Stimulated activated naive CD4-positive, alpha-beta T cell (primary cell): ENCODE measurements around the gene NMRK1.

ENCODE experiments used
- DNase-seq, 6 experiments: peaks; one replicate each; lab custom pipeline; 2025; lab: John Stamatoyannopoulos, UW

NMRK1 gene

DNA sequence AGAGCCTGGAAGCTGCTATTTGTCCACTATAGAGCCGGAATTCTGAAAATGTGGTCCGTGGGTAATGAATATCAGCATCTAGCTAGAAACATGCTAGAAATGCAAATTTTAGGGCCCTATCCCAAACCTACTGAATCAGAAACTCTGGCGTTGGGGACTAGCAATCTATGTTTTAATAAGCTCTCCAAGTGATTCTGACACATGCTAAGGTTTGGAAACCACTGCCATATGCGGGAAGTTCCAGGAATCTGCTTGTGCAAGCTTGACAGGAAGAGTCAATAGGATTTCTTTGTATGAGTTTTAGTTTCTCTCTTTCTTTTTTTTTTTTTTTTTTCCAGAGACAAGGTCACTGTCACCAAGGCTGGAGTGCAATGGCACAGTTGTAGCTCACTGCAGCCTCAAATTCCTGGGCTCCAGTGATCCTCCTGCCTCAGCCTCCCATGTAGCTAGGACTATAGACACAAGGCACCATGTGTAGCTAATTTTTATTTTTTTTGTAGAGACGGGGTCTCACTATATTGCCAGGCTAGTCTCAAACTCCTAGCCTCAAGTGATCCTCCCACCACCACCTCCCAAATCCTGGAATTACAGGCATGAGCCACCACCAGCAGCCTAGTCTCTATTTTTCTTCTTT lies 33.5 kb downstream of the NMRK1 start:
- DNase-seq: no peak

DNA sequence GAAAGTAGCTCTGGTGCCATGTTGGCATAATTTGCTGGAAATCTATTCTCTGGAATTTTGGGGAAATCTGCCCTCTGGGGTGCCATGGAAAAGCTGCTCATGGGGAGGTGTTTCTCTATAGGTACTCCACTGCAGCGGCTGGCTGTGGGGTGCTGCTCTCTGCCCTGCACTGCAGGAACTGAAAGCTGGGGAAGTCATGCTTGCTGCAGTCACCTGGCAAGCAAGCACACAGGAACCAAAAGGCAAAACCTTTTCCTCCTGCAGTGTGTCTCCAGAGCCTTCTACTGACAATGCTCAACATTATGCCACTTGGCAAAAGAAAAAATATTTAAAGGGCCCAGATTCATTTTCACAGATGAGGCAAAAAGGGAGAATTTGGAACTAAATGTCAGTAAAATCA lies 34.1 kb downstream of the NMRK1 start:
- DNase-seq: no peak

GRCh38 chr9:75051285-75051684 lies 36.7 kb downstream of the NMRK1 start:
- no peak for DNase-seq

GRCh38 chr9:75047506-75047905 lies 40.4 kb downstream of the NMRK1 start:
- DNase-seq: no peak

DNA sequence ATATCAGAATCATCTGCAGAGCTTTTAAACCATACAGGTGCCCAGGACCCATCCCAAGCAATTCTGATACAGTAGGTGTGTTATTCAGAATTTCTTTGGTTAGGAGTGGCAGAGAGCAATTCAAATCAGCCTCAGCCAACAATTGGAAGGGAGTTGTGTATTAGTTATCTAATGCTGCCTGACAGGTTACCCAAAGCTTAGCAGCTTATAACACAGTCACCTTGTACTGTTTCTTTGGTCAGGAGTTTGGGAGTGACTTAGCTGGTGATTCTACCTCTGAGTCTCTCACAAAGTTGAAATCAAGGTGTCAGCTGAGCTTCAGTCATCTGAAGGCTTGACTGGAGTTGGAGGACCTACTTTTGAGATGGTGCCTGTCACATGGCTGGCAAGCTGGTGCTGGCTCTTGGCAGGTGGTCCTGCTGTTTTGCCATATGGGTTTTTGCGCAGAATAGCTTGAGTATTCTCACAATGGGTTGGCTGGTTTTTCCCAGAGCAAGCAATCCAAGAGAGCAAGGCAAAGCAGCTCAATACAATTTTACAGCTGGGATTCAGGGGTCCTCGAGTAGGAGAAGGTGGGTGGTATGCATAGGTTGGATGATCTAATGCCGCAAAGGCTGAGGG lies 41.1 kb downstream of the NMRK1 start:
- DNase-seq: no peak

- no peak for DNase-seq
These were observed 46.9 kb downstream of the NMRK1 start for GRCh38 chr9:75041041-75041440.

- no peak for DNase-seq
These were observed 48.2 kb downstream of the NMRK1 start for GRCh38 chr9:75039801-75040200.

DNA sequence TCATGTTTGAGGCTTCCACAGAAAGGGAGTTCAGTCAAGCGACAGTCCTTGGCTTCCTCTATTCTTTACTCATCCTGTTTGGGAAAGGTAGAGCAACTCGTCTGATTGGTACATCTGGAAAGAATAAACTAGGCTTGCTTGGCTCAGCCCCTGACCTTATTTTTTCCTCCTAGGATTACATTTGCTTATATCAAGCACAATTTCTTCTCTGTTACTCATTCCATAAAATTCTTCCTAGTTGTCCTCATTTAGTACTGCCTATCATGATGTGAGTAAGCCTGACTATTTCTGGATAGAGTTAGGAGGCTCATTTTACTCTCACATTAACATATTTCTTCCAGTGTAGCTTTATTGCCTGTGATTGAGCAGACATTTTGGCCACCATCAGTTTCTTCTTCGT lies 48.9 kb downstream of the NMRK1 start:
- no peak for DNase-seq

DNA sequence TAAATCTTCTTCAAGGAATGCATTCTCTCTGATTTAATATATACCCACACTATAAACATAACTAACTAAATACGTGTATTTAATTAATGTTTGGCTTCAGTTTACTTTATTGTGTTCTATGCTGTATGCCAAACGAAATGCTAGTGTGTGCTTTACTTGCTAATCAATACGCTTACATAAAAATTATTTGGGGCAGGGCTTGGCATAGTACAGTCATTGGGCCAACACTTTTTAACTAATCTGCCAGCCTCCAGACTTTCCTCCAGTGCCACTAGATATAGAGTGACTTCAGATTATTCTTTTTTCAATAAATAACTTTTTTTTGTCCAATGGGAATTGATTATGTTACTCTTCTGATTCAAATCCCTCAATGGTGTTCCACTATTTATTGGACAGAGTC lies 51.2 kb downstream of the NMRK1 start:
- no peak for DNase-seq

- DNase-seq: no peak
These were observed 54.0 kb downstream of the NMRK1 start for GRCh38 chr9:75033791-75034473.

DNA sequence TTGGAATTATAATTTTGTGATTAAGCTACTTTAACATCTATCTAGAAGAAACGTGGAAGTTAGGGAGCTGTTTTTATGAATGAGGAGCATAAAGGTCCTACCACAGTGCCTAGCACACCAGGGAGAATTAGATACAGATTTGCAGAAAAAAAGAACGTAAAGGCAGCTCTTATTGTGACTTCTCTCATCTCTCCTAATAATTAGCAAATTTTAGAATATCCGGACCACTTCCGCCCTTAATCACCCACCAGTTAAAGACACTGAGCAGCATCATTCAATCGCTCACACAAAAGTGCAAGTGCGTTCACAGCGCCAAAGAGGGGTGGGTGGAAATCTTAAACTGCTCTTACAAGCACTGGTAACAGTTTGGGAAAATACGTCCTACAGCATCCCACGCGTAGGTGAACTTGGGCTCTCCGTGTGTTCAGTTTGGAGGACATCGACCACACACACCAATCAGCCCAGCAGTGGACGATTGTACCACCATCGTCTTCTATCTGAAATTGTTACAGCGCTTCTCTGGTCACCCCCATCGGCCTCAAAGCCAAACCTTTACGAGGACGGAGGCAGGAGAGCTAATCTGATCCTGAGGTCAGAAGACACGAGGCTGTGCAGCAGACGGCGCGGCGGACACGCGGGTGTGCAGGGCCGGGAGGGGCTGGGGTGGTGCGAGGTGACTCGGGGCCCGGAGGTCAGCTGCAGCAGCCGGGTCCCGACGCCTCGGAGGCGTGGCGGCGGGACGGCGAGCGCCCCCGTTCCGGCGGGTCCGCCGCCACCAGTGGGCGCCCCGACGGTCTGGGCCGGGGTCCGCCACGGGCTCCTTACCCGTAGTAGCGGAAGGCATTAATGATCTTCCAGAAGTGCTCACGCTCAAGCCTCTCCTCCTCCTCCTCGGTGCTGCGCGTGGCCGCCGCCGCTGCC lies 60.5 kb downstream of the NMRK1 start:
- peak in 4 of 6 experiments; percentile 14 to 70 (median 27) for DNase-seq

- DNase-seq: no peak
These were observed 64.1 kb downstream of the NMRK1 start for GRCh38 chr9:75023846-75024245.

DNA sequence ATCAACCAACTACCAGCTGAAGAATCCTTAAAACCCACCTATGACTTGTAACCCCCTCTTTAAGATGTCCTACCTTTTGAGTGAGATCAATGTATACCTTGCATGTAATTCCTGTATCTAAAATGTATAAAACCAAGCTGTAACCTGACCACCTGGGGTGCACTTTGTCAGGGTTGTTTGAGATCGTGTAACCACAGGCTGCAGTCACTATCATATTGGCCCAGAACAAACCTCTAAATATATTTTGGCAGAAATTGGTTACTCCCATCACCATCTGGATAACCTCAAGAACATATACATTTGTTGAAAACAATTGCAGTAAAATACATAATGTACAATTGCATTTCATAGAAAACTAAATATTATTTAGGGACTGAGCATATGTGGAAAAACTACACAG lies 68.3 kb downstream of the NMRK1 start:
- no peak for DNase-seq

DNA sequence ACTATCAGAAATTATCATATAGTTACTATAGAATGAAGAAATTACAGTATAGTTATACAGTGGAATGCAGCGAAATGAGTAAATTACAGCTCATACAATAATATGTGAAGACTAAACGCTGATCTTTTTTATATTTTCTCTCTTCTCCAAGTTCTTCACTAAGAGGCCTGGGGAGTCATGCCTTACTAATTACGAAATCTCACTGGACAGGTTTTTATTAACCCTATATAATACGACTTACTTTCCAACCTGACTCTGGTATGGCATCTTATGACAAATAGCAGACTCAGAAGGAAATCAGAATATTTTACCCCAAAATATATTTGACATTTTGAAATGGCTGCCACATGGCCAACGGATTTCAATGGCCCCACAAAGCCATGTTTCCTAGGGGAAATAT lies 68.9 kb downstream of the NMRK1 start:
- no peak for DNase-seq

DNA sequence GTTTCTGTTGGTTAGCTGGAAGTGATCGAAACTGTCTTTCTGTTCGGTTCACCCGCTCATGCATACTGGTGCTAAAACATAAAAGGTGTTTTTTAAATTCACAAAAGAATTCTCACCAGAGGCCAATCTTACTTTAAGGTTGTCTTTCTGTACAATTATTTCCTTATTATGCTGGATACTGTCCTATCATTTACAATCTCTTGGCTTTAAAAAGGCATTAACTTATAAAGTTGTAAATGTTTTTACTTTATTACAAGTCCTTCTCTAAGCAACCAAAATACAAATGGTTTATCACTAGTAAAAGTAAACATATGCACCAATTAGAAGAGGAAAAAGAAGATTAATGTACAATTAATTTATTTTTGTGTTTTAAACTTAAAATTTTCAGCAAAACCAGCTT lies 70.6 kb downstream of the NMRK1 start:
- DNase-seq: no peak

DNA sequence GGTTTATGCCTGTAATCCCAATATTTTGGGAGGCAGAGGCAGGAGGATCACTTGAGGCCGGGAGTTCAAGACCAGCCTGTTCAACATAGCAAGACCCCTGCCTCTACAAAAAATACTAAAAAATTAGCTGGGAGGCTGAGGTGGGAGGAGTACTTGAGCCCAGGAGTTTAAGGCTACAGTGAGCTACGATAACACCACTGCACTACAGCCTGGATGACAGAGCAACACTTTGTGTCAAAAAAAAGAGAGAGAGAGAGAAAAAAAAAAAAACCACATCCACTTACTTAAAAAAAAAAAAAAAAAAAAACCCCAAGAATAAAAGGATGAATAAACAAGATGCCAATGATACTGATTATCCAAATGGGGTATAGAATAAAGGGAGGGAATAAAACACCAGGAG lies 74.2 kb downstream of the NMRK1 start:
- DNase-seq: no peak
